GOT3 (cell line): ENCODE measurements around the gene SPRY4.
"Not testable (repeated sequence)": the region's sequence is repeated elsewhere in the genome, so short reads cannot be mapped to it uniquely, and the experiment has no call there.

Experiments used
- DNase-seq: peaks from one replicate; lab custom pipeline; 2025; ENCODE audit warnings: mixed read lengths; lab: John Stamatoyannopoulos, UW

SPRY4 gene

GRCh38 chr5:142324871-142325724 is at the start of gene SPRY4:
SPRY4 (minus strand) TSS chr5:142325021; CDS start chr5:142315108, 9,913 bp downstream.
- DNase-seq = peak; percentile 98

- no peak for DNase-seq
Observed at GRCh38 chr5:142368529-142368928, 43.7 kb upstream of the SPRY4 start.

- no peak for DNase-seq
Observed at GRCh38 chr5:142366007-142366406, 41.2 kb upstream of the SPRY4 start.

GRCh38 chr5:142364251-142365145 is 39.7 kb upstream of the SPRY4 start:
- no peak for DNase-seq

GRCh38 chr5:142363619-142363963 is 38.8 kb upstream of the SPRY4 start:
- DNase-seq = no peak

GRCh38 chr5:142362193-142362592 is 37.4 kb upstream of the SPRY4 start:
- not testable (repeated sequence) for DNase-seq

GRCh38 chr5:142360607-142361120 is 35.8 kb upstream of the SPRY4 start:
- DNase-seq = no peak

- DNase-seq = no peak
Observed at GRCh38 chr5:142360051-142360498, 35.3 kb upstream of the SPRY4 start.

GRCh38 chr5:142358648-142359047 is 33.8 kb upstream of the SPRY4 start:
- no peak for DNase-seq

GRCh38 chr5:142358121-142358520 is 33.3 kb upstream of the SPRY4 start:
- no peak for DNase-seq

GRCh38 chr5:142357469-142358090 is 32.8 kb upstream of the SPRY4 start:
- DNase-seq = no peak

- DNase-seq = peak; percentile 85
Observed at GRCh38 chr5:142356716-142357468, 32.1 kb upstream of the SPRY4 start.

- DNase-seq = no peak
Observed at GRCh38 chr5:142356349-142356715, 31.5 kb upstream of the SPRY4 start.

GRCh38 chr5:142353071-142353472 is 28.3 kb upstream of the SPRY4 start:
- DNase-seq = no peak

GRCh38 chr5:142350021-142350420 is 25.2 kb upstream of the SPRY4 start:
- no peak for DNase-seq

GRCh38 chr5:142346706-142347105 is 21.9 kb upstream of the SPRY4 start:
- no peak for DNase-seq

- not testable (repeated sequence) for DNase-seq
Observed at GRCh38 chr5:142344915-142345314, 20.1 kb upstream of the SPRY4 start.

- DNase-seq = no peak
Observed at GRCh38 chr5:142343531-142343930, 18.7 kb upstream of the SPRY4 start.

- DNase-seq = no peak
Observed at GRCh38 chr5:142342128-142342981, 17.5 kb upstream of the SPRY4 start.

GRCh38 chr5:142339781-142340180 is 15.0 kb upstream of the SPRY4 start:
- DNase-seq = no peak
